A549 (cell line): ENCODE data around the gene CD164. TPM values are rescaled to one million over a fixed set of nuclear protein-coding genes. Genes with fewer than 3 reads are reported as not detected.

Experiments used
- ATAC-seq, 2 experiments: fragments of 200-7000 bp in 1 of 2; fragments of >200 bp in 1 of 2; cut with Nextera tagmentation in 1 of 2; cut with Tn5 transposase in 1 of 2; 3 replicates each; pipeline versions ENCODE4 v1.8.0 to v1.9.1; 2018 to 2020; ENCODE audit warnings: mild to moderate bottlenecking in 1 of 2, moderate library complexity in 1 of 2
- CTCF ChIA-PET: fragments of 300-600 bp; sonication (Branson Sonifier 250); formaldehyde crosslinking; extraction: SDS; loops from one replicate; lab custom pipeline; 2021; ENCODE audit warnings: antibody characterized with exemption, inconsistent platforms; lab: Yijun Ruan, JAX
- POLR2A ChIA-PET: fragments of 350-600 bp; formaldehyde crosslinking; extraction: SDS; loops from one replicate; lab custom pipeline; 2021; ENCODE audit warnings: antibody characterized with exemption, inconsistent platforms; lab: Yijun Ruan, JAX
- DNase-seq, 2 experiments: peaks; one replicate each; pipeline versions ENCODE4 v3.0.0 to v3.0.0-alpha.2; 2011 to 2016; ENCODE audit warnings: low read depth in 1 of 2, low spot score in 1 of 2
- FAIRE-seq: peaks from 2 replicates; lab custom pipeline; 2011; peaks lifted over from hg19 to GRCh38; lab: Jason Lieb, UNC
- H3K27ac ChIP-seq, 2 experiments: fragments of >200 bp; sonication (Bioruptor Twin); formaldehyde crosslinking; 3 replicates each; pipeline ENCODE4 v1.5.1; 2016 to 2017
- H3K4me1 ChIP-seq: fragments of >200 bp; sonication (Bioruptor Twin); formaldehyde crosslinking; 3 replicates; pipeline ENCODE4 v1.6.1; 2016
- H3K4me2 ChIP-seq: fragments of >200 bp; sonication (Bioruptor Twin); formaldehyde crosslinking; 3 replicates; pipeline ENCODE4 v1.6.1; 2016
- H3K4me3 ChIP-seq: fragments of >200 bp; sonication (Bioruptor Twin); formaldehyde crosslinking; 3 replicates; pipeline ENCODE4 v1.5.1; 2016
- H3K9me3 ChIP-seq: fragments of >200 bp; sonication (Bioruptor Twin); formaldehyde crosslinking; 3 replicates; pipeline ENCODE4 v1.6.1; 2016
- BHLHE40 ChIP-seq: IDR thresholded peaks from 2 replicates; pipeline ENCODE4 v1.6.1; 2012; ENCODE audit warnings: low read depth, low read length, inconsistent platforms
- CBX2 ChIP-seq: fragments of 200-600 bp; sonication (generic); IDR thresholded peaks from 2 replicates; pipeline ENCODE4 v1.6.1; 2016; ENCODE audit warnings: low read depth, mild to moderate bottlenecking, borderline replicate concordance
- CBX8 ChIP-seq: fragments of 200-600 bp; sonication (generic); IDR thresholded peaks from 2 replicates; pipeline ENCODE4 v1.6.1; 2016
- CHD2 ChIP-seq: fragments of 150-350 bp; IDR thresholded peaks from 2 replicates; pipeline ENCODE4 v1.6.1; 2014; ENCODE audit warnings: low read length; ENCODE audit not compliant: partially characterized antibody
- EHMT2 ChIP-seq: fragments of 200-600 bp; sonication (generic); IDR thresholded peaks from 2 replicates; pipeline ENCODE4 v1.6.1; 2016; ENCODE audit warnings: antibody characterized with exemption, low read depth, mild to moderate bottlenecking, moderate library complexity
- EP300 ChIP-seq, 2 experiments: fragments of >200 bp; sonication (Bioruptor Twin); formaldehyde crosslinking; IDR thresholded peaks; 2 replicates in 1 of 2; 3 replicates in 1 of 2; pipeline ENCODE4 v1.6.1; 2016 to 2017
- FOXS1 ChIP-seq: fragments of 250-450 bp; sonication (Bioruptor Pico); IDR thresholded peaks from 2 replicates; pipeline ENCODE4 v1.5.0; 2020; ENCODE audit warnings: mild to moderate bottlenecking, moderate library complexity
- HDAC2 ChIP-seq: fragments of 200-600 bp; sonication (generic); IDR thresholded peaks from 2 replicates; pipeline ENCODE4 v1.6.1; 2016
- HEYL ChIP-seq: fragments of 250-450 bp; sonication (Bioruptor Pico); IDR thresholded peaks from 2 replicates; pipeline ENCODE4 v1.8.0; 2021; ENCODE audit warnings: mild to moderate bottlenecking, moderate library complexity
- JUNB ChIP-seq: fragments of >200 bp; sonication (Bioruptor Twin); formaldehyde crosslinking; IDR thresholded peaks from 2 replicates; pipeline ENCODE4 v1.6.1; 2016
- KDM5A ChIP-seq: fragments of 200-600 bp; sonication (generic); IDR thresholded peaks from 2 replicates; pipeline ENCODE4 v1.6.1; 2016; ENCODE audit warnings: antibody characterized with exemption, mild to moderate bottlenecking
- PHF8 ChIP-seq: fragments of 200-600 bp; sonication (generic); IDR thresholded peaks from 2 replicates; pipeline ENCODE4 v1.6.1; 2016; ENCODE audit warnings: low read depth, mild to moderate bottlenecking, antibody characterized with exemption, moderate library complexity, borderline replicate concordance
- POLR2A ChIP-seq: IDR thresholded peaks from 2 replicates; pipeline ENCODE4 v1.6.1; 2012; ENCODE audit warnings: mild to moderate bottlenecking, low read length
- POLR2AphosphoS2 ChIP-seq: conservative IDR thresholded peaks from 2 replicates; pipeline ENCODE4 v1.6.1; 2012; ENCODE audit warnings: low read length, improper control_type of control experiment, inconsistent platforms
- RAD21 ChIP-seq, 2 experiments: fragments of >200 bp in 1 of 2; sonication (Bioruptor Twin) in 1 of 2; formaldehyde crosslinking in 1 of 2; IDR thresholded peaks in 1 of 2; conservative IDR thresholded peaks in 1 of 2; 2 replicates in 1 of 2; 3 replicates in 1 of 2; pipeline ENCODE4 v1.6.1; 2012 to 2018; ENCODE audit warnings: inconsistent platforms in 1 of 2
- RCOR1 ChIP-seq: fragments of 150-350 bp; IDR thresholded peaks from 2 replicates; pipeline ENCODE4 v1.6.1; 2014; ENCODE audit warnings: antibody characterized with exemption, low read length, low read depth
- RNF2 ChIP-seq: fragments of 200-600 bp; sonication (generic); IDR thresholded peaks from 2 replicates; pipeline ENCODE4 v1.6.1; 2016; ENCODE audit warnings: low read depth, mild to moderate bottlenecking, antibody characterized with exemption, moderate library complexity, borderline replicate concordance
- SMC3 ChIP-seq: fragments of >200 bp; sonication (Bioruptor Twin); formaldehyde crosslinking; IDR thresholded peaks from 3 replicates; pipeline ENCODE4 v1.6.1; 2018; ENCODE audit warnings: inconsistent platforms
- ZC3H11A ChIP-seq: fragments of 450-650 bp; IDR thresholded peaks from 2 replicates; pipeline ENCODE4 v1.6.1; 2014; ENCODE audit warnings: antibody characterized with exemption, mild to moderate bottlenecking
- ZSCAN20 ChIP-seq: fragments of 250-450 bp; sonication (Bioruptor Pico); IDR thresholded peaks from 2 replicates; pipeline ENCODE4 v1.8.0; 2022; ENCODE audit warnings: mild to moderate bottlenecking, moderate library complexity
- WGBS: methylation state at CpG from one replicate; pipeline ENCODE4 v1.1.6; 2017; ENCODE audit errors: missing lambda C conversion rate; 5-methylcytosine and 5-hydroxymethylcytosine counted together
- polyA plus RNA-seq, 4 experiments: library from polyadenylated mRNA; depleted of rRNA in 3 of 4; stranded (reverse); fragments of >200 nt; fragmentation: RNase III in 1 of 4; extraction: RNeasy Plus Mini Kit Qiagen cat#74134 plus additional on column Dnase treatment in 1 of 4; gene quantifications; 2 replicates in 3 of 4; 3 replicates in 1 of 4; pipeline ENCODE4 v1.2.3, GENCODE V29; 2011 to 2017
- TF ChIP-seq, protein P1 (sequence below): fragments of 150-350 bp; IDR thresholded peaks from 2 replicates; pipeline ENCODE4 v1.6.1; 2014; ENCODE audit warnings: low read depth, mild to moderate bottlenecking, low read length
- TF ChIP-seq, protein P2 (sequence below): fragments of 200-600 bp; sonication (generic); IDR thresholded peaks from 2 replicates; pipeline ENCODE4 v1.6.1; 2016; ENCODE audit warnings: antibody characterized with exemption, mild to moderate bottlenecking, moderate library complexity
- TF ChIP-seq, protein P3 (sequence below): fragments of >200 bp; sonication (Bioruptor Twin); formaldehyde crosslinking; IDR thresholded peaks from 2 replicates; pipeline ENCODE4 v1.6.1; 2016
- TF ChIP-seq, protein P4 (sequence below): fragments of 250-450 bp; sonication (Bioruptor Pico); IDR thresholded peaks from 2 replicates; pipeline ENCODE4 v1.5.0; 2020; ENCODE audit warnings: low read depth, mild to moderate bottlenecking, moderate library complexity
- TF ChIP-seq, protein P5 (sequence below): IDR thresholded peaks from 2 replicates; pipeline ENCODE4 v1.6.1; 2012
- TF ChIP-seq, protein P6 (sequence below): fragments of 250-450 bp; sonication (Bioruptor Pico); IDR thresholded peaks from 2 replicates; pipeline ENCODE4 v1.5.0; 2021; ENCODE audit warnings: mild to moderate bottlenecking, moderate library complexity, borderline replicate concordance
- TF ChIP-seq, protein P7 (sequence below): IDR thresholded peaks from 2 replicates; pipeline ENCODE4 v1.6.1; 2012

Gene CD164
- polyA plus RNA-seq, 2 of the 4 experiments (the other 2 are of a cell fraction) = 91.1 to 174 TPM

DNA sequence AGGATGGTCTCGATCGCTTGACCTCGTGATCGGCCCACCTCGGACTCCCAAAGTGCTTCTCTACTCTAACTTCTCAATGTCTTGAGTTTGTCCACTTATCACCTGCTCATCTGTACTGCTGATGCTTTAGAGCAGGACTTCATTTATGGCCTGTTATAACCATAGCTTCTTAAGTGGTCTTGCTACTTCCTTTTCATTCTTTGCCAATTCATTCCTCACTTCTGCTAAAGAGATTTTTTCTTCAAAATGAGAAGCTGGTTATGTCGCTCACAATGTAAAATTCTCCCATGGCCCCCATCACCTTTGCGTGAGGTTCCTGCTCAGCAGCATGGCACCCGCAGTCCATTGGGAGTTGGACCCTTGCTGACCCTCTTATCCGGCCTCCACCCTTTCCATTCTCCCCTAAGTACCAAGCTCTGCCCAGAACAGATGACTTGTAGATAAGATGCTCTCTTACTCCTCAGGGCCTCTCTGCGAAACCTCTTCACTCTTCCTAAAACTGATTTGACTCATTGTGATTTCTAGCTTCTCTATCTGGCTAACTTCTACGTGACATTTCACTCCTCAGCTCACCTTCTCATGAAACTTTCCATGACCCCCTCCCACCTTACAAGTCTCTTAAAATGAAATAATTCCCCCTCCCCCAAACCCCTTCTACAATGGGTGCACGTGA, 13.9 kb upstream of the CD164 start:
- Histone ChIP-seq H3K4me1 (no peaks in the 10 kb centered on the region), H3K4me2 (no peak overlapping the region), H3K4me3 (no peak overlapping the region), H3K27ac (no peak overlapping the region), H3K9me3 (no peaks in the 10 kb centered on the region)
- no peak for TF ChIP-seq BHLHE40
- no peak for TF ChIP-seq CHD2
- no peak for TF ChIP-seq EP300 (IDR thresholded peaks at IDR 0.05)
- TF ChIP-seq, protein P1, sequence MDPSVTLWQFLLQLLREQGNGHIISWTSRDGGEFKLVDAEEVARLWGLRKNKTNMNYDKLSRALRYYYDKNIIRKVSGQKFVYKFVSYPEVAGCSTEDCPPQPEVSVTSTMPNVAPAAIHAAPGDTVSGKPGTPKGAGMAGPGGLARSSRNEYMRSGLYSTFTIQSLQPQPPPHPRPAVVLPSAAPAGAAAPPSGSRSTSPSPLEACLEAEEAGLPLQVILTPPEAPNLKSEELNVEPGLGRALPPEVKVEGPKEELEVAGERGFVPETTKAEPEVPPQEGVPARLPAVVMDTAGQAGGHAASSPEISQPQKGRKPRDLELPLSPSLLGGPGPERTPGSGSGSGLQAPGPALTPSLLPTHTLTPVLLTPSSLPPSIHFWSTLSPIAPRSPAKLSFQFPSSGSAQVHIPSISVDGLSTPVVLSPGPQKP = no peak
- TF ChIP-seq, protein P2, sequence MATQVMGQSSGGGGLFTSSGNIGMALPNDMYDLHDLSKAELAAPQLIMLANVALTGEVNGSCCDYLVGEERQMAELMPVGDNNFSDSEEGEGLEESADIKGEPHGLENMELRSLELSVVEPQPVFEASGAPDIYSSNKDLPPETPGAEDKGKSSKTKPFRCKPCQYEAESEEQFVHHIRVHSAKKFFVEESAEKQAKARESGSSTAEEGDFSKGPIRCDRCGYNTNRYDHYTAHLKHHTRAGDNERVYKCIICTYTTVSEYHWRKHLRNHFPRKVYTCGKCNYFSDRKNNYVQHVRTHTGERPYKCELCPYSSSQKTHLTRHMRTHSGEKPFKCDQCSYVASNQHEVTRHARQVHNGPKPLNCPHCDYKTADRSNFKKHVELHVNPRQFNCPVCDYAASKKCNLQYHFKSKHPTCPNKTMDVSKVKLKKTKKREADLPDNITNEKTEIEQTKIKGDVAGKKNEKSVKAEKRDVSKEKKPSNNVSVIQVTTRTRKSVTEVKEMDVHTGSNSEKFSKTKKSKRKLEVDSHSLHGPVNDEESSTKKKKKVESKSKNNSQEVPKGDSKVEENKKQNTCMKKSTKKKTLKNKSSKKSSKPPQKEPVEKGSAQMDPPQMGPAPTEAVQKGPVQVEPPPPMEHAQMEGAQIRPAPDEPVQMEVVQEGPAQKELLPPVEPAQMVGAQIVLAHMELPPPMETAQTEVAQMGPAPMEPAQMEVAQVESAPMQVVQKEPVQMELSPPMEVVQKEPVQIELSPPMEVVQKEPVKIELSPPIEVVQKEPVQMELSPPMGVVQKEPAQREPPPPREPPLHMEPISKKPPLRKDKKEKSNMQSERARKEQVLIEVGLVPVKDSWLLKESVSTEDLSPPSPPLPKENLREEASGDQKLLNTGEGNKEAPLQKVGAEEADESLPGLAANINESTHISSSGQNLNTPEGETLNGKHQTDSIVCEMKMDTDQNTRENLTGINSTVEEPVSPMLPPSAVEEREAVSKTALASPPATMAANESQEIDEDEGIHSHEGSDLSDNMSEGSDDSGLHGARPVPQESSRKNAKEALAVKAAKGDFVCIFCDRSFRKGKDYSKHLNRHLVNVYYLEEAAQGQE = no peak
- TF ChIP-seq RCOR1 = no peak
- no peak for TF ChIP-seq HEYL (CRISPR knock-in tag)
- TF ChIP-seq, protein P3, sequence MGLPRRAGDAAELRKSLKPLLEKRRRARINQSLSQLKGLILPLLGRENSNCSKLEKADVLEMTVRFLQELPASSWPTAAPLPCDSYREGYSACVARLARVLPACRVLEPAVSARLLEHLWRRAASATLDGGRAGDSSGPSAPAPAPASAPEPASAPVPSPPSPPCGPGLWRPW = no peak
- no peak for TF ChIP-seq CBX2
- FAIRE-seq (no peak), DNase-seq (no peak), ATAC-seq (no peak)
- ChIA-PET POLR2A (interaction anchor here (0.6 kb wide), 1 partner anchor 16 kb away, joined by 3 read pairs; no protein-coding TSS in a partner anchor), CTCF (interaction anchor here (0.7 to 2.7 kb wide), 3 partner anchors 11 to 208 kb away, joined by 3 to 12 read pairs (median 8); no protein-coding TSS in a partner anchor)
- 86% methylated on average over 12 of the region's 12 CpGs for WGBS

DNA sequence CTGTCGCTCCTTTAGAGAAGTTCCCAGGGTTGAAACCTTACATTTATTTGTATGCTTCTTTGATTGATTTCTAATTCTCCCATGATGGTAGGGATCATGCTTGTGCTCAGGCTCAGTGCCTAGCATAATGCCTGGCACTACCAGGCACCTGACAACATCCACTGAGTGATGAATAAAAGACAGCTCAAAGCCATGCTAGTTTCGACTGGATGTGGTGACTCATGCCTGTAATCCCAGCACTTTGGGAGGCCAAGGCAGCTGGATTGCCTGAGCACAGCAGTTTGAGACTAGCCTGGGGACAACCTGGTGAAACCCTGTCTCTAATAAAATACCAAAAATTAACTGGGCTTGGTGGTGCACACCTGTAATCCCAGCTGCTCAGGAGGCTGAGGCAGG, 11.6 kb upstream of the CD164 start:
- no peak for FAIRE-seq
- ATAC-seq = no peak; a peak in 1 of 6 replicates
- TF ChIP-seq SMC3 (no peak), FOXS1 (CRISPR knock-in tag) (no peak), PHF8 (no peak), KDM5A (no peak), HDAC2 (no peak), RAD21 (conservative IDR thresholded peaks at IDR 0.05 in 1 of 2, IDR thresholded peaks at IDR 0.05 in 1 of 2) (no peak), EHMT2 (no peak), ZSCAN20 (CRISPR knock-in tag) (no peak), RNF2 (no peak), CBX8 (no peak), POLR2AphosphoS2 (no peak), ZC3H11A (no peak), JUNB (no peak), POLR2A (no peak)
- TF ChIP-seq, protein P3 = no peak
- TF ChIP-seq, protein P4, sequence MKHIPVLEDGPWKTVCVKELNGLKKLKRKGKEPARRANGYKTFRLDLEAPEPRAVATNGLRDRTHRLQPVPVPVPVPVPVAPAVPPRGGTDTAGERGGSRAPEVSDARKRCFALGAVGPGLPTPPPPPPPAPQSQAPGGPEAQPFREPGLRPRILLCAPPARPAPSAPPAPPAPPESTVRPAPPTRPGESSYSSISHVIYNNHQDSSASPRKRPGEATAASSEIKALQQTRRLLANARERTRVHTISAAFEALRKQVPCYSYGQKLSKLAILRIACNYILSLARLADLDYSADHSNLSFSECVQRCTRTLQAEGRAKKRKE (CRISPR knock-in tag) = no peak
- TF ChIP-seq, protein P5, sequence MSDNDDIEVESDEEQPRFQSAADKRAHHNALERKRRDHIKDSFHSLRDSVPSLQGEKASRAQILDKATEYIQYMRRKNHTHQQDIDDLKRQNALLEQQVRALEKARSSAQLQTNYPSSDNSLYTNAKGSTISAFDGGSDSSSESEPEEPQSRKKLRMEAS = no peak
- TF ChIP-seq, protein P6, sequence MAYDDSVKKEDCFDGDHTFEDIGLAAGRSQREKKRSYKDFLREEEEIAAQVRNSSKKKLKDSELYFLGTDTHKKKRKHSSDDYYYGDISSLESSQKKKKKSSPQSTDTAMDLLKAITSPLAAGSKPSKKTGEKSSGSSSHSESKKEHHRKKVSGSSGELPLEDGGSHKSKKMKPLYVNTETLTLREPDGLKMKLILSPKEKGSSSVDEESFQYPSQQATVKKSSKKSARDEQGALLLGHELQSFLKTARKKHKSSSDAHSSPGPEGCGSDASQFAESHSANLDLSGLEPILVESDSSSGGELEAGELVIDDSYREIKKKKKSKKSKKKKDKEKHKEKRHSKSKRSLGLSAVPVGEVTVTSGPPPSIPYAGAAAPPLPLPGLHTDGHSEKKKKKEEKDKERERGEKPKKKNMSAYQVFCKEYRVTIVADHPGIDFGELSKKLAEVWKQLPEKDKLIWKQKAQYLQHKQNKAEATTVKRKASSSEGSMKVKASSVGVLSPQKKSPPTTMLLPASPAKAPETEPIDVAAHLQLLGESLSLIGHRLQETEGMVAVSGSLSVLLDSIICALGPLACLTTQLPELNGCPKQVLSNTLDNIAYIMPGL = no peak
- TF ChIP-seq, protein P7, sequence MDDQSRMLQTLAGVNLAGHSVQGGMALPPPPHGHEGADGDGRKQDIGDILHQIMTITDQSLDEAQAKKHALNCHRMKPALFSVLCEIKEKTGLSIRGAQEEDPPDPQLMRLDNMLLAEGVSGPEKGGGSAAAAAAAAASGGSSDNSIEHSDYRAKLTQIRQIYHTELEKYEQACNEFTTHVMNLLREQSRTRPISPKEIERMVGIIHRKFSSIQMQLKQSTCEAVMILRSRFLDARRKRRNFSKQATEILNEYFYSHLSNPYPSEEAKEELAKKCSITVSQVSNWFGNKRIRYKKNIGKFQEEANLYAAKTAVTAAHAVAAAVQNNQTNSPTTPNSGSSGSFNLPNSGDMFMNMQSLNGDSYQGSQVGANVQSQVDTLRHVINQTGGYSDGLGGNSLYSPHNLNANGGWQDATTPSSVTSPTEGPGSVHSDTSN = no peak

More for the DNA sequence above, 11.6 kb upstream of the CD164 start:
- Histone ChIP-seq H3K9me3 (no peaks in the 10 kb centered on the region), H3K4me3 (no peak overlapping the region), H3K4me2 (no peak overlapping the region), H3K4me1 (no peaks in the 10 kb centered on the region), H3K27ac (no peak overlapping the region)
- CTCF ChIA-PET = interaction anchor here (2.7 to 4.8 kb wide), 2 partner anchors 10 to 206 kb away, joined by 12 to 23 read pairs; partner anchors contain the start of gene CD164
- WGBS = 62% methylated on average over 2 of the region's 2 CpGs
- DNase-seq = no peak
- POLR2A ChIA-PET = no interaction called here
